GM12878 (cell line): ENCODE measurements around the gene SEC63. TPM values are rescaled to one million over a fixed set of nuclear protein-coding genes. Genes with fewer than 3 reads are reported as not detected.

Source experiments
- HDAC2 ChIP-seq: fragments of 200-600 bp; sonication (generic); IDR thresholded peaks from 2 replicates; pipeline ENCODE4 v1.6.1; 2017
- IKZF2 ChIP-seq, 2 experiments: fragments of 450-650 bp; IDR thresholded peaks; 2 replicates each; pipeline ENCODE4 v1.6.1; 2017; ENCODE audit warnings: mild to moderate bottlenecking in 2 of 2, moderate library complexity in 2 of 2
- RFX5 ChIP-seq: IDR thresholded peaks from 2 replicates; pipeline ENCODE4 v1.6.1; 2011; ENCODE audit warnings: low read depth, low read length, improper control_type of control experiment
- TCF7 ChIP-seq: IDR thresholded peaks from 2 replicates; pipeline ENCODE4 v1.6.1; 2014; ENCODE audit warnings: antibody characterized with exemption, borderline replicate concordance
- polyA plus RNA-seq, 11 experiments: library from polyadenylated mRNA; depleted of rRNA in 4 of 11; unstranded in 6 of 11; stranded (reverse) in 5 of 11; fragments of >200 nt; fragmentation: Nextera tagmentation in 4 of 11; fragmentation: Illumina TruSeq in 1 of 11; extraction: Ambion mirVana in 4 of 11; extraction: Trizol in 1 of 11; gene quantifications; 1 replicate in 1 of 11; 2 replicates in 10 of 11; pipeline versions ENCODE4 v1.2.1 to v1.2.3, GENCODE V29; 2011 to 2016; ENCODE audit warnings: inconsistent platforms in 2 of 11, missing spikeins in 2 of 11, low read depth in 1 of 11
- total RNA-seq, 4 experiments: library from RNA; depleted of rRNA in 3 of 4; stranded (reverse); fragments of >200 nt in 3 of 4; fragmentation: Illumina TruSeq in 1 of 4; extraction: Trizol in 1 of 4; gene quantifications; 2 replicates each; pipeline versions ENCODE4 v1.2.1 to v1.2.3, GENCODE V29; 2013 to 2021
- TF ChIP-seq, protein P1 (sequence below): fragments of 450-650 bp; IDR thresholded peaks from 2 replicates; pipeline ENCODE4 v1.6.1; 2017; ENCODE audit warnings: mild to moderate bottlenecking, moderate library complexity
- TF ChIP-seq, protein P2 (sequence below): fragments of 450-650 bp; IDR thresholded peaks from 2 replicates; pipeline ENCODE4 v1.6.1; 2017; ENCODE audit warnings: mild to moderate bottlenecking, low read depth, inconsistent platforms; ENCODE audit not compliant: poor library complexity, severe bottlenecking

The SEC63 gene
- total and polyA plus RNA-seq, 10 of the 15 experiments (the other 5 are each of a cell fraction or from before 2014, with no cell fraction given), result 10.1 to 87.0 (median 34.3) TPM

DNA sequence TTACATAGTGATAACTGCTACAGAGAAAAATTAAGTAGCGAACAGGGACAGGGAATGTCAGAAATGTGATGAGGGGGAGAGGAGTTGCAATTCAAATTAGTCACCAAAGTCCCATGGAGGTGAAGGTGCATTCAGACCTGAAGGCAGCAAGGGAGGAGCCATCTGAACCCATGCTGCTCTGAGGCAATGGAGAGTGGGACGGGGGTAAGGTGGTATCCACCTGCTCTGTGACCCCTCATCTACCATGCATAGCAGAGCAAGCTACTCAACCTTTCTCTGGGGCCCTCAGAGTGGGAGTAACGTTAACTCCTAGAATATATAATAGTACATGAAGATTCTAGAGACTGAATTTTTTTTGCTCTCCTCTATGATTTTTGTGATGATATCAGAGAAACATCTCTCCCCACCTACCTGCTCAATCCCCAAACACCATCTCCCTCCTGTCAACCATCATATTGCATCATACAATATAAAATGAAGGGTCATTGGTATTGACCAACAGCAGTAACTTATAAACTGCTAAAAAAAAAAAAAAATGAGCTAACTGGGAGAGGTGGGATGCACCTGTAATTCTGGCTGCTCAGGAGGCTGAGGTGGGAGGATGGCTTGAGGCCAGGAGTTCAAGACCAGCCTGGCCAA is 117.3 kb downstream of the SEC63 start (continued):
- TF ChIP-seq, protein P1, sequence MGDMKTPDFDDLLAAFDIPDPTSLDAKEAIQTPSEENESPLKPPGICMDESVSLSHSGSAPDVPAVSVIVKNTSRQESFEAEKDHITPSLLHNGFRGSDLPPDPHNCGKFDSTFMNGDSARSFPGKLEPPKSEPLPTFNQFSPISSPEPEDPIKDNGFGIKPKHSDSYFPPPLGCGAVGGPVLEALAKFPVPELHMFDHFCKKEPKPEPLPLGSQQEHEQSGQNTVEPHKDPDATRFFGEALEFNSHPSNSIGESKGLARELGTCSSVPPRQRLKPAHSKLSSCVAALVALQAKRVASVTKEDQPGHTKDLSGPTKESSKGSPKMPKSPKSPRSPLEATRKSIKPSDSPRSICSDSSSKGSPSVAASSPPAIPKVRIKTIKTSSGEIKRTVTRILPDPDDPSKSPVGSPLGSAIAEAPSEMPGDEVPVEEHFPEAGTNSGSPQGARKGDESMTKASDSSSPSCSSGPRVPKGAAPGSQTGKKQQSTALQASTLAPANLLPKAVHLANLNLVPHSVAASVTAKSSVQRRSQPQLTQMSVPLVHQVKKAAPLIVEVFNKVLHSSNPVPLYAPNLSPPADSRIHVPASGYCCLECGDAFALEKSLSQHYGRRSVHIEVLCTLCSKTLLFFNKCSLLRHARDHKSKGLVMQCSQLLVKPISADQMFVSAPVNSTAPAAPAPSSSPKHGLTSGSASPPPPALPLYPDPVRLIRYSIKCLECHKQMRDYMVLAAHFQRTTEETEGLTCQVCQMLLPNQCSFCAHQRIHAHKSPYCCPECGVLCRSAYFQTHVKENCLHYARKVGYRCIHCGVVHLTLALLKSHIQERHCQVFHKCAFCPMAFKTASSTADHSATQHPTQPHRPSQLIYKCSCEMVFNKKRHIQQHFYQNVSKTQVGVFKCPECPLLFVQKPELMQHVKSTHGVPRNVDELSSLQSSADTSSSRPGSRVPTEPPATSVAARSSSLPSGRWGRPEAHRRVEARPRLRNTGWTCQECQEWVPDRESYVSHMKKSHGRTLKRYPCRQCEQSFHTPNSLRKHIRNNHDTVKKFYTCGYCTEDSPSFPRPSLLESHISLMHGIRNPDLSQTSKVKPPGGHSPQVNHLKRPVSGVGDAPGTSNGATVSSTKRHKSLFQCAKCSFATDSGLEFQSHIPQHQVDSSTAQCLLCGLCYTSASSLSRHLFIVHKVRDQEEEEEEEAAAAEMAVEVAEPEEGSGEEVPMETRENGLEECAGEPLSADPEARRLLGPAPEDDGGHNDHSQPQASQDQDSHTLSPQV, result no peak
- TF ChIP-seq HDAC2 (no peak), RFX5 (no peak), IKZF2 (IDR thresholded peaks at IDR 0.05) (no peak), TCF7 (no peak)
- TF ChIP-seq, protein P2, sequence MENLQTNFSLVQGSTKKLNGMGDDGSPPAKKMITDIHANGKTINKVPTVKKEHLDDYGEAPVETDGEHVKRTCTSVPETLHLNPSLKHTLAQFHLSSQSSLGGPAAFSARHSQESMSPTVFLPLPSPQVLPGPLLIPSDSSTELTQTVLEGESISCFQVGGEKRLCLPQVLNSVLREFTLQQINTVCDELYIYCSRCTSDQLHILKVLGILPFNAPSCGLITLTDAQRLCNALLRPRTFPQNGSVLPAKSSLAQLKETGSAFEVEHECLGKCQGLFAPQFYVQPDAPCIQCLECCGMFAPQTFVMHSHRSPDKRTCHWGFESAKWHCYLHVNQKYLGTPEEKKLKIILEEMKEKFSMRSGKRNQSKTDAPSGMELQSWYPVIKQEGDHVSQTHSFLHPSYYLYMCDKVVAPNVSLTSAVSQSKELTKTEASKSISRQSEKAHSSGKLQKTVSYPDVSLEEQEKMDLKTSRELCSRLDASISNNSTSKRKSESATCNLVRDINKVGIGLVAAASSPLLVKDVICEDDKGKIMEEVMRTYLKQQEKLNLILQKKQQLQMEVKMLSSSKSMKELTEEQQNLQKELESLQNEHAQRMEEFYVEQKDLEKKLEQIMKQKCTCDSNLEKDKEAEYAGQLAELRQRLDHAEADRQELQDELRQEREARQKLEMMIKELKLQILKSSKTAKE, result no peak
